Activated CD8-positive, alpha-beta memory T cell treated with anti-CD3 and anti-CD28 coated beads, Interleukin-2, amount 10 ng/mL, durations not matched to agents 7 days and 5 days (primary cell): ENCODE measurements around the gene CLSTN1. TPM values are rescaled to one million over a fixed set of nuclear protein-coding genes. Genes with fewer than 3 reads are reported as not detected.

Experiments used
- ATAC-seq: fragments of 150-1000 bp; cut with Tn5 transposase; one replicate; pipeline ENCODE4 v1.10.0; 2021; ENCODE audit warnings: moderate library complexity
- CTCF ChIA-PET: fragments of 350-600 bp; sonication (Branson Sonifier 250); formaldehyde crosslinking; loops from one replicate; lab custom pipeline; 2021; ENCODE audit warnings: antibody characterized with exemption; lab: Charles Lee
- DNase-seq: peaks from one replicate; pipeline ENCODE4 v3.0.0-alpha.2; 2020
- H3K27ac Mint-ChIP-seq: one replicate; pipeline ENCODE4 v1.8.0; 2021; ENCODE audit warnings: mild to moderate bottlenecking, mixed read lengths
- H3K27me3 Mint-ChIP-seq: one replicate; pipeline ENCODE4 v1.8.0; 2021; ENCODE audit warnings: mixed read lengths
- H3K36me3 Mint-ChIP-seq: one replicate; pipeline ENCODE4 v1.8.0; 2021; ENCODE audit warnings: mild to moderate bottlenecking, mixed read lengths
- H3K4me1 Mint-ChIP-seq: one replicate; pipeline ENCODE4 v1.8.0; 2021; ENCODE audit warnings: mixed read lengths
- H3K4me3 Mint-ChIP-seq: one replicate; pipeline ENCODE4 v1.8.0; 2021; ENCODE audit warnings: mild to moderate bottlenecking, moderate library complexity, mixed read lengths
- H3K9me3 Mint-ChIP-seq: one replicate; pipeline ENCODE4 v1.8.0; 2022; ENCODE audit warnings: low read depth, mixed read lengths
- total RNA-seq, 2 experiments: library from RNA; stranded (reverse); gene quantifications; one replicate each; pipeline ENCODE4 v1.2.3, GENCODE V29; 2021

The CLSTN1 gene
- total RNA-seq, 2 experiments from 2014 or later: 81.5 to 99.3 TPM

DNA sequence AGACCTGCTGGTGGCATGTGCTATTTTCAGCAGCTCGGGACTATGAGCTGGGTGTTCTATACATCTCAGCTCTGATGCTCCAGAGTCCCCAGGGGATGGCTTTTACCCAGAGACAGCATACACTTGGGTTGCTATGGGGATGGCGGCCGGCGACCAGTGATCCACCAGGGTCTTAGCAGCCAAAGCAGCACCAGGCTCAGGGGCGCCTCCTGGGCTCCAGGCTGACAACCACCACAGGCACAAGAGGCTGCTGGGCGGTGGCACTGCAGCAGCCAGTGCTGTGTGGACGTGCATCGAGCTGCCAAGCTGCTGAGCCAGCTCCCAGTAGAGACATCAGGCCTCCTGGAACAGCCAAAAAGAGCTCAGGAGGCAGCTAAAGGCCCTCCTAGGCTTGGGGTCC is 37.6 kb upstream of the CLSTN1 start:
- H3K27ac Mint-ChIP-seq: no peak overlapping the region
- H3K36me3 Mint-ChIP-seq: no peaks in the 10 kb centered on the region
- H3K4me3 Mint-ChIP-seq: no peak overlapping the region
- CTCF ChIA-PET: interaction anchor here (1.2 to 15.2 kb wide), 6 partner anchors 11 to 246 kb away, joined by 4 to 229 read pairs (median 8); no protein-coding TSS in a partner anchor
- H3K9me3 Mint-ChIP-seq: no peaks in the 10 kb centered on the region
- peaks cover 10% of the 10 kb centered on the region for H3K4me1 Mint-ChIP-seq
- no peak for DNase-seq
- no peaks in the 10 kb centered on the region for H3K27me3 Mint-ChIP-seq
- no peak for ATAC-seq

DNA sequence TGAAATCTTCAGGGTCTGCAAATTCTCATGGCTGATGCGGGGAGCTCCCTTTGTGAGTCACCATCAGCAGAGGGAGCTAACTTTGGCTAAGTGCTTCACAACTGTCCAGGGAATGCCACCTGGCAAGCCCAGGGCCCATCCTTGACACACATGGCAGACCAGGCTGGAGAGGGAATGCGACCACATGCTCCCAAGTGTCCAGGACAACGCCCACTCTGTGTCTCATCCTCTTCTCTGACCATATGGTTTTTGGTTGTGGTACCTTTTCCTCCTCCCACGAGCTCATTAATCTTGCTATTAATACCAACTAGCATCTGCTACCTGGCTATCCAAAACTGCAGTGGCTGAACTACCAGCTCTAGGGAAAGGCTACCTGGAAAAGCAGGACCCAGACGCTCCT is 37.1 kb upstream of the CLSTN1 start:
- DNase-seq (no peak), ATAC-seq (no peak)
- Mint-ChIP-seq H3K4me1 (peaks cover 10% of the 10 kb centered on the region), H3K27me3 (no peaks in the 10 kb centered on the region), H3K27ac (no peak overlapping the region), H3K36me3 (peaks cover 1% of the 10 kb centered on the region), H3K4me3 (no peak overlapping the region), H3K9me3 (no peaks in the 10 kb centered on the region)
- CTCF ChIA-PET: interaction anchor here (1.2 to 15.2 kb wide), 5 partner anchors 11 to 234 kb away, joined by 4 to 229 read pairs (median 9); no protein-coding TSS in a partner anchor

DNA sequence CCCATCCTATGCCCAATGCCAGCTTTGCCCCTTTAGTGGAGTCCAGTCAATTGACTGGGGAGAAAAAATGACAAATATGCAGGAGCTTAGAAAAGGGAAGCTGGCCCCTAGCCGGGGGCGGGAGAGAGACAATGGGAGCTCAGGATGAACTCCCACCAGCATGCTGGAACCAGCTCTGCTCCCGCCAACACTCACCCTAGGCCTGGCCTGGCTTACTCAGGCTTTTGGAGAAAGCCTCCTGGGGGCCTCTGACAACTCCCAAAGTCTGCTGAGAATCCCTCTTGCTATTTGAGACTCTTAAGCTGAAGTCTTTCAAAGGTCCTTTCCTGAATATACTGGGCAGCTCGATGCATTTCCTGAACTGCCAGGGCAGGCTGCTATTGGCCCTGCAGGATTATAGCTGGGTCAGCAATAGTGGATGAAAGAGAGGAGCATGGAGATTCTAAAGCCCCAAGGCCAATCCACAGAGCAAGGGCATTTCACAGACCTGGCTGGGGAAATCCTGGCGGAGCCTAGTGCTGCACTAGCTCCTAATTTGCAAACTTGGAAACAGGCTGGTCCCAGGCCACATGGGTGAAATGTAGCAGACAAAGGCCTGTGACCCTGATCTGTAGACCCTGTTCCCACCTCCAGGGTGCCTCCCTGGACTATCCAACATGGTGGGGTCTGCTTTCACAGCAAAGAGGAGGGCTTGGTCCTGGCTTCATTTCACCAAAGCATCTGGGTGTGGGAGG is 35.7 kb upstream of the CLSTN1 start:
- ATAC-seq: no peak
- Mint-ChIP-seq H3K9me3 (no peaks in the 10 kb centered on the region), H3K4me3 (no peak overlapping the region), H3K36me3 (peaks cover 4% of the 10 kb centered on the region), H3K27me3 (no peaks in the 10 kb centered on the region), H3K27ac (no peak overlapping the region), H3K4me1 (peaks cover 10% of the 10 kb centered on the region)
- CTCF ChIA-PET: interaction anchor here (0.5 to 15.2 kb wide), 5 partner anchors 13 to 232 kb away, joined by 3 to 229 read pairs (median 5); no protein-coding TSS in a partner anchor
- no peak for DNase-seq

GRCh38 chr1:9858293-9859035 is 34.7 kb upstream of the CLSTN1 start:
- H3K4me1 Mint-ChIP-seq: peaks cover 10% of the 10 kb centered on the region
- no peaks in the 10 kb centered on the region for H3K27me3 Mint-ChIP-seq
- DNase-seq (no peak), ATAC-seq (peak; percentile 27)
- no peak overlapping the region for H3K27ac Mint-ChIP-seq
- H3K4me3 Mint-ChIP-seq: no peak overlapping the region
- peaks cover 11% of the 10 kb centered on the region for H3K36me3 Mint-ChIP-seq
- H3K9me3 Mint-ChIP-seq: peaks cover 2% of the 10 kb centered on the region
- CTCF ChIA-PET: interaction anchor here (0.5 to 15.2 kb wide), 2 partner anchors 30 to 74 kb away, joined by 3 to 229 read pairs; no protein-coding TSS in a partner anchor

DNA sequence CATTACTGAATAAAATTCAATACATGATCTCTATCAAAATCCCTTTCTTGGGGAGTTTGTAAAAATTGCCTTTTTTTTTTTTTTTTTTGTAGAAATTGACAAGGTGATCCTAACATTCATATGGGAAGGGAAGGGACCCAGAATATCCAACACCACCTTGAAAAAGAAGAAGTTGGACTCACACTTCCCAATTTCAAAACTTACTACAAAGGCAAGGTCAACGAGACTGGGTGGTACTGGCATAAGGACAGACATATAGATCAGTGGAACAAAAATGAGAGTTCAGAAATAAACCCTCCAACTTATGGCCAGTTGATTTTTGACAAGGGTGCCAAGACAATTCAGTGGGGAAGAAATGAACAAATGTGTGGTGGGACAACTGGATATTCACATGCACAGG is 31.4 kb upstream of the CLSTN1 start:
- DNase-seq (no peak), ATAC-seq (no peak)
- Mint-ChIP-seq H3K36me3 (peaks cover 11% of the 10 kb centered on the region), H3K4me3 (no peak overlapping the region), H3K9me3 (peaks cover 2% of the 10 kb centered on the region), H3K4me1 (peaks cover 10% of the 10 kb centered on the region), H3K27ac (no peak overlapping the region), H3K27me3 (no peaks in the 10 kb centered on the region)
- CTCF ChIA-PET: interaction anchor here (1.3 to 2.3 kb wide), 2 partner anchors 70 kb away, joined by 3 to 11 read pairs; no protein-coding TSS in a partner anchor

- peaks cover 2% of the 10 kb centered on the region for H3K9me3 Mint-ChIP-seq
- no peaks in the 10 kb centered on the region for H3K27me3 Mint-ChIP-seq
- peaks cover 11% of the 10 kb centered on the region for H3K36me3 Mint-ChIP-seq
- CTCF ChIA-PET: interaction anchor here (2.3 kb wide), 1 partner anchor 68 kb away, joined by 11 read pairs; no protein-coding TSS in a partner anchor
- DNase-seq (no peak), ATAC-seq (no peak)
- H3K4me3 Mint-ChIP-seq: no peak overlapping the region
- H3K4me1 Mint-ChIP-seq: peaks cover 1% of the 10 kb centered on the region
- H3K27ac Mint-ChIP-seq: no peak overlapping the region
Measured at GRCh38 chr1:9853249-9853595, 29.5 kb upstream of the CLSTN1 start.

- DNase-seq (no peak), ATAC-seq (no peak)
- peaks cover 11% of the 10 kb centered on the region for H3K36me3 Mint-ChIP-seq
- H3K27me3 Mint-ChIP-seq: no peaks in the 10 kb centered on the region
- H3K9me3 Mint-ChIP-seq: peaks cover 2% of the 10 kb centered on the region
- CTCF ChIA-PET: interaction anchor here (0.8 to 2.3 kb wide), 2 partner anchors 15 to 68 kb away, joined by 3 to 11 read pairs; no protein-coding TSS in a partner anchor
- H3K27ac Mint-ChIP-seq: no peak overlapping the region
- H3K4me3 Mint-ChIP-seq: no peak overlapping the region
- no peaks in the 10 kb centered on the region for H3K4me1 Mint-ChIP-seq
Measured at GRCh38 chr1:9852410-9853248, 28.9 kb upstream of the CLSTN1 start.

- no peak overlapping the region for H3K27ac Mint-ChIP-seq
- peaks cover 2% of the 10 kb centered on the region for H3K9me3 Mint-ChIP-seq
- H3K4me3 Mint-ChIP-seq: no peak overlapping the region
- ATAC-seq: no peak
- peaks cover 11% of the 10 kb centered on the region for H3K36me3 Mint-ChIP-seq
- no peak for DNase-seq
- CTCF ChIA-PET: interaction anchor here (0.8 kb wide), 1 partner anchor 16 kb away, joined by 3 read pairs; no protein-coding TSS in a partner anchor
- H3K4me1 Mint-ChIP-seq: no peaks in the 10 kb centered on the region
- H3K27me3 Mint-ChIP-seq: no peaks in the 10 kb centered on the region
Measured at GRCh38 chr1:9852004-9852403, 28.2 kb upstream of the CLSTN1 start.

- no peak for ATAC-seq
- Mint-ChIP-seq H3K4me1 (no peaks in the 10 kb centered on the region), H3K36me3 (peaks cover 10% of the 10 kb centered on the region), H3K27me3 (no peaks in the 10 kb centered on the region), H3K4me3 (no peak overlapping the region), H3K9me3 (peaks cover 2% of the 10 kb centered on the region), H3K27ac (no peak overlapping the region)
- CTCF ChIA-PET: interaction anchor here (1.1 to 1.6 kb wide), 3 partner anchors 11 to 46 kb away, joined by 3 to 6 read pairs (median 3); no protein-coding TSS in a partner anchor
- peak; percentile 37 for DNase-seq
Measured at GRCh38 chr1:9850442-9851162, 26.8 kb upstream of the CLSTN1 start.

DNA sequence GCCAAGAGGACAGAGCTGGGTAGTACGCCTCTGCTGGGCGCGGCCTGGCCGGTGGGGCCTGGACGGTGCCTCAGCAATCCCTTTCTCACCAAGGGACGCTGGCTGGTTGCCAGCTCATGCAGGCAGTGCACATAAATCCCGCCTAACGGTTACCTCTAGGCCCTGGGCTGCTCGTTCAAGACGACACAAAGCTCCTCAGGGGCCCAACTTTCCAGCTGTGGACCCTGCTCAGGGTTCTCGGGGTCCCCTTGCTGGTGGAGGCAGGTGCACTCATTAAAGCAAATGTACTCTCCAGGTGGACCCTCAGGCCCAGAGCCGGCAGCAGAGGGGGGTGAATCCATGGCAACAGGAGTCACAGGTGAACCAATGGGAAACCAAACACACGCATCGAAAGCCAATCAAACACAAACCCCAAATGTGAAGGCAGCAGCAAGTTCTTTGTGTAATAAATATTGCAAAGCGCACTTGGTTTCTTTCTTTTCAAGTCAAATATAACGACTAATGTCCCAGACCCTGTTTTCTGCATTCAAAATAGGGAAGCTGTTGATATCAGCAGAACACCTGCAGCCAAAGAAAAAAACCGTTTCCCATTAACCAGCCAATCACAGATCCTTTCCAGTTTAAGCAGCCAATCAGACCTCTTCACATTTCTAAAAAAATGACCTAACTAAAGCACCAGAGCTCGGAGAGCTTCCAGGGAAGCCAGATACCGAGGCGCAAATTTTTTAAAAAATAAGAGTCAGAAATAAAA is 26.1 kb upstream of the CLSTN1 start:
- CTCF ChIA-PET: interaction anchor here (1.1 to 1.6 kb wide), 3 partner anchors 12 to 45 kb away, joined by 3 to 6 read pairs (median 3); no protein-coding TSS in a partner anchor
- Mint-ChIP-seq H3K27me3 (no peaks in the 10 kb centered on the region), H3K27ac (no peak overlapping the region), H3K36me3 (peaks cover 7% of the 10 kb centered on the region), H3K4me3 (no peak overlapping the region), H3K4me1 (no peaks in the 10 kb centered on the region), H3K9me3 (peaks cover 2% of the 10 kb centered on the region)
- DNase-seq: peak; percentile 31
- ATAC-seq: no peak

GRCh38 chr1:9848022-9848421 is 24.3 kb upstream of the CLSTN1 start:
- H3K4me3 Mint-ChIP-seq: no peak overlapping the region

More at GRCh38 chr1:9848022-9848421, 24.3 kb upstream of the CLSTN1 start:
- DNase-seq: no peak
- H3K27ac Mint-ChIP-seq: no peak overlapping the region
- no peaks in the 10 kb centered on the region for H3K36me3 Mint-ChIP-seq
- ATAC-seq: no peak
- H3K4me1 Mint-ChIP-seq: no peaks in the 10 kb centered on the region
- H3K9me3 Mint-ChIP-seq: no peaks in the 10 kb centered on the region
- no peaks in the 10 kb centered on the region for H3K27me3 Mint-ChIP-seq
- CTCF ChIA-PET: interaction anchor here (0.7 to 1.7 kb wide), 4 partner anchors 20 to 86 kb away, joined by 3 to 5 read pairs (median 4); no protein-coding TSS in a partner anchor
